ENCODE results near the gene CLDN9. TPM values are rescaled to one million over a fixed set of nuclear protein-coding genes. Genes with fewer than 3 reads are reported as not detected.

CLDN9 gene
- total RNA-seq, 1 experiment from 2014 or later = 0.07 TPM

DNA sequence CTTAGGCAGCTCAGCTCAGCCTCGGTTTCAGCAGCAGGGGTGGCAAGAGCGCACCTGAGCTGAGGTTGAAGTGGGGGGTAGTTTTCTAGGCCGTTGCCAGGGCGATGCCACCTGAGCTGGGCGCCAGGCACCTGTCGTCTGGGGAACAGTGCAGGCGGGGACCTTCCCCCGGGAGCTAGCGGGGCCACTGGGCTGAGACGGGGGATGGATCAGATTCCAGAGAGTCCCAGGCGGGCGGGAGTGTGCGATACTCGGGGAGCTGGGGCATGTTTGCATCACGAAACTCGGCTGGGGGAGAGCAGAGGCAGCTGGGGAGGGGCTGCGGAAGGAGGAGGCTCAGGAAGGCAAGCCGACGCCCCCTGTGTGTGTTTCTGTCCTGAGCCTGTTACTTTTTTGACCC is 477 bp upstream of the CLDN9 start:
- in situ Hi-C loops (cut with HindIII; ENCODE audit: low pct_unique_long_range_greater_than_20kb, low sequenced_read_pairs) = no loop called here

DNA sequence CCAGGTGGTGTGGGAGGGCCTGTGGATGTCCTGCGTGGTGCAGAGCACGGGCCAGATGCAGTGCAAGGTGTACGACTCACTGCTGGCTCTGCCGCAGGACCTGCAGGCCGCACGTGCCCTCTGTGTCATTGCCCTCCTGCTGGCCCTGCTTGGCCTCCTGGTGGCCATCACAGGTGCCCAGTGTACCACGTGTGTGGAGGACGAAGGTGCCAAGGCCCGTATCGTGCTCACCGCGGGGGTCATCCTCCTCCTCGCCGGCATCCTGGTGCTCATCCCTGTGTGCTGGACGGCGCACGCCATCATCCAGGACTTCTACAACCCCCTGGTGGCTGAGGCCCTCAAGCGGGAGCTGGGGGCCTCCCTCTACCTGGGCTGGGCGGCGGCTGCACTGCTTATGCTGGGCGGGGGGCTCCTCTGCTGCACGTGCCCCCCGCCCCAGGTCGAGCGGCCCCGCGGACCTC is 798 bp downstream of the CLDN9 start:
- in situ Hi-C loops (cut with HindIII; ENCODE audit: low pct_unique_long_range_greater_than_20kb, low sequenced_read_pairs) = no loop called here
- DNase-seq (ENCODE audit: low read depth) = peak; percentile 55

More for the DNA sequence above, 477 bp upstream of the CLDN9 start:
- no peak for DNase-seq (ENCODE audit: low read depth)

DNA sequence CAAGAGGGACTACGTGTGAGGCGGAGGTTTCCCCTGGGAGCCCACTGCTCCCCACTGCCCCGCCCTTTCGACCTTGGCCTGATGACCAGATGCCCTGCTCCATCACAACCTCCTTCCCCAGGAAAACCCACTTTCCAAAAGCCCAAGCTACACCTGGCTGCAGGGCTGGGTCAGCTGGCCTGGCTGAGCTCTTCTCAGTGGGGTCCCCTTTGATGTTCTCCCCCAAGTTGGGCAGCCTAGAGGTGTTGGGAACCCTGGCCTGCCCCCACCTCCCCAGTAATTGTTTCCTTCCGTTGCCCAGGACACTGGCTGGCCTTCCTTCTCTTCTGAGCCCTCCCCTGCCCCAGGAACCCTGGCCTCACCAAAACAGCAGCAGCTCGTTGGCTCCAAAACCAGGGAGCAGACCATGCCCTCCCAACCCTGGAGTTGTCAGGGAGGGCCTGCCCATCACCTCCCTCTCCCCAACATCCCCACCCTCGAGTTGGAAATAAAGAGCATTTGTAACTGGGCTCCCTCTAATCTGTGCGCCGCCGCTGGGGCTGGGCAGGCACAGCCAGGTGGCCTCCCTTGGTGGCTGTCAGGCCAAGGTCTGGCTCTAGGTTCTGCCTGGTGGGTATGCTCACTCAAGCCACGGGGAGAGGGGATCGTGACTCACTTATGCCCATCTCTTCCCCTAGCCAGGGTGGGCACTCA is 1.4 kb downstream of the CLDN9 start:
- no peak for DNase-seq (ENCODE audit: low read depth)
- in situ Hi-C loops (cut with HindIII; ENCODE audit: low pct_unique_long_range_greater_than_20kb, low sequenced_read_pairs) = no loop called here

DNA sequence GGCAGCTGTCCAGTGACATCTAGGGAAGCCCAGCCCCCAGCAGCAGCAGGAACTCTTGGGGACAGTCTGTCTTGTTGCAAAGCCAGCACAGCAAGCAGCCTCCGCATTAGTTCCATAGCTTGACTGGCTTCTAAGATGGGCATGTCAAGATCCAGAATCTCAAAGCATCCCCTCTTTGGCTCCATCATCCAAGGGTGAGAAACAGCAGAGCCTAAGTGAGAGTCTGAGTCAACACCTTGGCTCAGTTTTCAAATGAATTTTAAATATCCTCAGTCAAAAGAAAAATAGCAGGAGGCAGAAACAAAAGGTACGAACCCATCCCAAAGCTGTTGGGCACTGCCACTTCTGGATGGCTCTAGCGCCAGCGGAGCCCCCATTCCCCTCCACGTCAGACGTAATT is 2.2 kb downstream of the CLDN9 start:
- no peak for DNase-seq (ENCODE audit: low read depth)
- in situ Hi-C loops (cut with HindIII; ENCODE audit: low pct_unique_long_range_greater_than_20kb, low sequenced_read_pairs) = no loop called here

DNA sequence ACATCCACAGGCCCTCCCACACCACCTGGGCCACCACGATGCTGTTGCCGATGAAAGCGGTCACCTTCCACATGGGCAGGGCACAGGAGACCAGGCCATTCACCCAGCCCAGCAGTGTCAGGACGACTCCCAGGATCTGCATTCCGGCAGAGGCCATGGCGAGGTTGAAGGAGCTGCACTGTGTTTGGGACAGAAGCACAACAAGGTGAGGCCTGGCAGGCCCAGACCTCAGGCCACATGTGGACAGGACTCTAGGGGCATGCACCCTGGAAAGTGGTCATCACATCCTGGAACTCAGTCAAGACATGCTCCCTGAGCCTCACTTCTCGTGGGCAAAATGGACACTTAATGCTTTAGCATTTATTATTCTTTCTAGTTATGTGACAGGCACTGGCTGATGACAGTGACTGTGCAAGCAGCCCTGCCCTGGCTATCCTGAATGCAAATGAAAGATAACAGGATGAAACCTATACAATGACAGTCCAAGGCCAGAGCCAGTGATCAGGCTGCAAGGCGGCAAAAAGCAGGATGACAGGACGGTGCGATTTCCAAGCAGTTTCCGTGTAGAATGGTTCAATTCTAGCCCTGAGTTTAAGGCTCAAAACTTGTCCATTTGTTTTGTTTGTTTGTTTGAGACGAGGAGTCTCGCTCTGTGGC is 3.3 kb downstream of the CLDN9 start:
- no peak for DNase-seq (ENCODE audit: low read depth)
- in situ Hi-C loops (cut with HindIII; ENCODE audit: low pct_unique_long_range_greater_than_20kb, low sequenced_read_pairs) = no loop called here

DNA sequence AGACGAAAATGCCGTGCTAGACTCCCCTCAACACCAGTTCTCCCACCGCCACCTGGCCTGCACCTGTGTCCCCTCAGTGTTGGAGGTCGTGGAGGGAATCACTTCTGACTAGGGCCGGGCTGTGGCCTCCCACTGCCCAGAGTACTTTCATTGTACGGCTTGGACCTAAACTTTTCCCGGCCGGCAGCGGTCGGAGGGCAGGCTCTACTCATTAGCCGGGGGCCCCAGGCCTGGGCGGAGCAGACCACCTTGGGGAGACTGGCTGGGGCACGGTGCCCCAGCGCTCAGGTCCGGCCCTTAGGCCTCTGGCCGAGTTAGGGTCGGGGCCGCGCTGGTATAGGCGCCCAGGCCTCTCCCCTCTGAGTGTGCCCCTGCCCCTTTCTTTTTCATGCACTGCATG is 4.6 kb downstream of the CLDN9 start:
- in situ Hi-C loops (cut with HindIII; ENCODE audit: low pct_unique_long_range_greater_than_20kb, low sequenced_read_pairs) = no loop called here
- DNase-seq (ENCODE audit: low read depth) = no peak

DNA sequence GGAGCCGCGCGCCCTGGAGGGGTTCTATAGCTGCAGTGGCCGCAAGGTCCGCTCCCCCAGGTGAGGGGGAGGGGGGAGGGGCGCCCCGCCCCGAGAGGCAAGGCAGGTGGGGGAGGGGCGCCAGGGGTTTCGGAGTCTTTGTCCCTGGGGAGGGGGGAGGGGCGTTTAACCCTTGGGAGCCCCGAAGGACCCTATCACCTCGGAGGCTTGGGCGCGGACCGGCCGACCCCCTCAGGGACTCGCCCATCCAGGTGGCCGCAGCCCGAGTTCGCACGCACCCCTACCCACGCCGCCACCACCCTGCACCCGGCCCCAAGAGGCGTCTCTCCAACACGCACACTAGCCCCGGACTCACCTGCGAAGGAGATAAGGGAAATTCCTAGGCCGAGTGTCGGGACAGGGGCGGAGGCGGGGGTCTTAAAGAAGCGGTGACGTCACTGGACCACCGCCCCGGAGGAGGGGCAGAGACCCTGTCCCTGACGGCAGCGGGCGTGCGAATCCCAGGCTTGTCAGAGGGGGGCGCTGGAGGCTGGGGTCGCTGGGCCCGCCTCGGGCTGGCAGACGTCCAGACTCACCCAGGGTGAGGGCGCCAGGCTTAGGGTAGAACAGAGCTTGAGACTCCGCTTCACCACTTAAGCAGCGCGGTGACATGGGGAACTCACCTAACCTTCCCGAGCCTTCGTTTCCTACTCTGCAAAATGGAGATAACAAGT is 5.2 kb downstream of the CLDN9 start, which contains the start of gene CLDN6:
CLDN6 (minus strand) TSS at position 390 of the 713 bp plus-strand sequence. CDS start 2,162 bp downstream, outside the sequence.
- in situ Hi-C loops (cut with HindIII; ENCODE audit: low pct_unique_long_range_greater_than_20kb, low sequenced_read_pairs) = no loop called here
- no peak for DNase-seq (ENCODE audit: low read depth)

DNA sequence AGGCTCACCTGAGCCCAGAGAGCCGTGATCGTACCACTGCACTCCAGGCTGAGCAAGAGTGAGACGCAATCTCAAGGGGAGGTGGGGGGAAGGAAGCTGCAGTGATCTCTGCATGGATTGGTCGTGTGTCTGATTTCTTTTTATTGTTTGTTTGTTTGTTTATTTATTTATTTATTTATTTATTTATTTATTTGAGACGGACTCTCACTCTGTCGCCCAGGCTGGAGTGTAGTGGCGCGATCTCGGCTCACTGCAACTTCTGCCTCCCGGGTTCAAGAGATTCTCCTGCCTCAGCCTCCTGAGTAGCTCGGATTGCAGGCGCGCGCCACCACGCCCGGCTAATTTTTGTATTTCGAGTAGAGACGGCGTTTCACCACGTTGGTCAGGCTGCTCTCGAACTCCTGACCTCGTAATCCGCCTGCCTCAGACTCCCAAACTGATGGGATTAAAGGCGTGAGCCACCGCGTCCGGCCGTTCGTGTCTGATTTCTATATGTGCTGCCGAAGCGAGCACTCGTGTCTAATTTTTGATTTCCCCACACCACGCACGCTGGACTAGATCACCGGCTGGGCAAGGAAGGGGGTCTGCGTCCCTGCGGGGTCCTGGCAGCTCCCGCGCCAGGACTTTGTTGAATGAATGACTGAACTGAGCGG is 7.0 kb downstream of the CLDN9 start:
- DNase-seq (ENCODE audit: low read depth) = no peak
- in situ Hi-C loops (cut with HindIII; ENCODE audit: low pct_unique_long_range_greater_than_20kb, low sequenced_read_pairs) = no loop called here

DNA sequence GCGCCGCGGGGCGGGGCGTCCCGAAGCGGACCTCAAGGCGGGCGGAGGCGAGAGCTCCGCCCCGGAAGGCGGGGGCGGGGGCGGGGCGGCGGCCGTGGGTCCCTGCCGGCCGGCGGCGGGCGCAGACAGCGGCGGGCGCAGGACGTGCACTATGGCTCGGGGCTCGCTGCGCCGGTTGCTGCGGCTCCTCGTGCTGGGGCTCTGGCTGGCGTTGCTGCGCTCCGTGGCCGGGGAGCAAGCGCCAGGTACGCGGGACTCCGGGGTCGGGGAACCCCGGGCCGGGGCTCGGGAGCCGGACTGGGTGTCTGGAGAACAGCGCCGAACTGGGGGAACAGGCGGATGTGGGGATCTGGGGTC is 7.5 kb downstream of the CLDN9 start, which contains the start of gene TNFRSF12A:
TNFRSF12A (plus strand) TSS at position 122 of the 357 bp plus-strand sequence; CDS start at position 152, 30 bp downstream.
- in situ Hi-C loops (cut with HindIII; ENCODE audit: low pct_unique_long_range_greater_than_20kb, low sequenced_read_pairs) = no loop called here
- peak; percentile 76 for DNase-seq (ENCODE audit: low read depth)

DNA sequence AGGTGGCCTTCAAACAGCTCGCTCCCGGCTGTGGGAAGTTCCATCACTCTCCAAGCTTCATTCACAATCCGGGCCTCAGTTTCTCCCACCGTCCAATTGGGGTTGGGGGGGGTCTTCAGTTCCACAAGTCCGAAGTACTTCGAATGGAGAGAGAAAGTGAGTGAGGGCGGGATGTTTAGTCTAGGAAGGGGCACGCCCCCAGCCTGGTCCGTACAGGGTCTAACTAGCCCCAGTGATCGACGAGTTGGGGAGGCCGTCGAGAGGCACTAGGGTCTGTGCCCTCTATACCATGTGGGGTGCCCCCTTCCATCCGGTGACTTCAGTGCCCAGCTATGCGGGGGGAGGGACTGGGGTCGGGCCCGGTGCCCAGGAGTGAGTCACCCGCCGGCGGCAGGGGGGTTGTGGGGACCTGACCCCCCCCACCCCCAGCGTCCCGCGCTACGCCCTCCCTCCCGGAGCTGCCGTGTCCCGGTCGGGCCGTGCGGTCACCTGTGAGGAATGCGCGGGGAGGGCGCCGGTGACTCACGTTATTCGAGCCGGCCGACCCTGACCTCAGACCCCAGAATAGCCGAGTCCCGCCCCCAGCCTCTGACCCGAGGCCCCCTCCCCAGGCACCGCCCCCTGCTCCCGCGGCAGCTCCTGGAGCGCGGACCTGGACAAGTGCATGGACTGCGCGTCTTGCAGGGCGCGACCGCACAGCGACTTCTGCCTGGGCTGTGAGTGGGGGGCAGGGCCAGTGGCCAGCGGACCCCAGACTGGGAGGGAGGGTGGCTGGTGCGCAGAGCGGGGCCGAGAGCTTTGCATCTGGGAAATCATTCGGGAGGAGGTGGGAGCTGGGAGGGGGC is 8.1 kb downstream of the CLDN9 start:
- peak; percentile 97 for DNase-seq (ENCODE audit: low read depth)
- in situ Hi-C loops (cut with HindIII; ENCODE audit: low pct_unique_long_range_greater_than_20kb, low sequenced_read_pairs) = no loop called here

DNA sequence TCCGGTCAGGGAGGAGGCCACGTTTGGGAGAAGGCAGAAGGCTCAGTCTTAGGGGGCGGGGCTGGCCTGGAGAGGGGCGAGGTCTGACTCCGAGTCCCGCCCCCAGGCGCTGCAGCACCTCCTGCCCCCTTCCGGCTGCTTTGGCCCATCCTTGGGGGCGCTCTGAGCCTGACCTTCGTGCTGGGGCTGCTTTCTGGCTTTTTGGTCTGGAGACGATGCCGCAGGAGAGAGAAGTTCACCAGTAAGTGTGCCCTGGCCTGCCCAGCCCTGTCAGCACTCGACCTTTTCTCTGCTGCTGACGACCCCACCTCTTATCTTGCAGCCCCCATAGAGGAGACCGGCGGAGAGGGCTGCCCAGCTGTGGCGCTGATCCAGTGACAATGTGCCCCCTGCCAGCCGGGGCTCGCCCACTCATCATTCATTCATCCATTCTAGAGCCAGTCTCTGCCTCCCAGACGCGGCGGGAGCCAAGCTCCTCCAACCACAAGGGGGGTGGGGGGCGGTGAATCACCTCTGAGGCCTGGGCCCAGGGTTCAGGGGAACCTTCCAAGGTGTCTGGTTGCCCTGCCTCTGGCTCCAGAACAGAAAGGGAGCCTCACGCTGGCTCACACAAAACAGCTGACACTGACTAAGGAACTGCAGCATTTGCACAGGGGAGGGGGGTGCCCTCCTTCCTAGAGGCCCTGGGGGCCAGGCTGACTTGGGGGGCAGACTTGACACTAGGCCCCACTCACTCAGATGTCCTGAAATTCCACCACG is 8.9 kb downstream of the CLDN9 start:
- in situ Hi-C loops (cut with HindIII; ENCODE audit: low pct_unique_long_range_greater_than_20kb, low sequenced_read_pairs) = no loop called here
- peak; percentile 99 for DNase-seq (ENCODE audit: low read depth)

DNA sequence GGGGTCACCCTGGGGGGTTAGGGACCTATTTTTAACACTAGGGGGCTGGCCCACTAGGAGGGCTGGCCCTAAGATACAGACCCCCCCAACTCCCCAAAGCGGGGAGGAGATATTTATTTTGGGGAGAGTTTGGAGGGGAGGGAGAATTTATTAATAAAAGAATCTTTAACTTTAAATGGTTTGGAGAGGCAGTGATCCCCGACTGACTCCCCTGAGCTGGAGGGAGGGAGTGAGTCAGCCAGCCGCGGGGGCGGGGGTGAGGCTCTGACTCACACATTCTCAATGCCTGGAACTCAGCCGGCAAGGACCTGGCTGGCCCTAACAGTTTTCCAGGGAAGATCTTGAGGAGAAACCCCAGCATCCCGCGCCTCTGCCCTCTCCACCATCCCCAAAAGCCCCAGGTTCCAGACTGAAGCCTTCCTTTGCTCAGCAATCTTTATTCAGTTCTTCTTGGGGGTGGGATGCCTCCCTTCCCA is 9.5 kb downstream of the CLDN9 start:
- in situ Hi-C loops (cut with HindIII; ENCODE audit: low pct_unique_long_range_greater_than_20kb, low sequenced_read_pairs) = no loop called here
- DNase-seq (ENCODE audit: low read depth) = peak; percentile 97

DNA sequence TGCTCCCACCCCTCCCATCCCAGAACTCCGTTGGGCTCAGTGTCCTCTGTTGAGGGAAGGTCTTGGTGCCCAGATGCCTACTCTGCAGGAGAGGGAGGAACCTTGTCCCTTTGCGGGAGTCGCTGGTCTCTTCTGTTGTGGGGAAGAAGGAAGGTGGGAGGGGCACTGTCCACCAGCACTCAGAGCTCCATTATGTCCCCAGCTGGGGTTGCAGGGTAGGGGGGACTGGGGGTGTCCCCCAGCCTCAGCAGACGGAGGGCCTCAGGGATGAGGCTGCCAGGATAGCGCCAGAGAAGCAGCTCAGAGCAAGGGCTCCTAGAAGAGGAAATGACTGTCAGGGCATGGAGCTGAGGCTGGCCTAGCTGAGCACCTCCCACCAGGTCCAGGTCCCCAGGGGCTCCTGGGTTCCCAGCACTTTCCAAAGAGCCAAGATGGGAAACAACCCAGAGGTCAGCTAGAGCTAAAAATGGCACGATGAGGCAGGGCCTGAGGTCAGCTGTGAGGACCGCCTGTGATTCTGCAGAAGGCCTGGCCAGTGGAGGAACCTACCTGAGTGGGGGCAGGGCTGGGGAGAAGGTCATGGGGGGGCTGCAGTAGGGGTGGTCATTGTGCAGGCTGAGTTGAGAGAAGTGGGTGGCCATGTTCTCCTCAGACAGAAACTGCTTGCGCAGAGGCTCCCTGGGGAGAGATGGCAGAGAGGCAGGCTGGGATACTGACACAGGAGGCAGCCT is 10.1 kb downstream of the CLDN9 start:
- DNase-seq (ENCODE audit: low read depth) = no peak
- in situ Hi-C loops (cut with HindIII; ENCODE audit: low pct_unique_long_range_greater_than_20kb, low sequenced_read_pairs) = no loop called here

DNA sequence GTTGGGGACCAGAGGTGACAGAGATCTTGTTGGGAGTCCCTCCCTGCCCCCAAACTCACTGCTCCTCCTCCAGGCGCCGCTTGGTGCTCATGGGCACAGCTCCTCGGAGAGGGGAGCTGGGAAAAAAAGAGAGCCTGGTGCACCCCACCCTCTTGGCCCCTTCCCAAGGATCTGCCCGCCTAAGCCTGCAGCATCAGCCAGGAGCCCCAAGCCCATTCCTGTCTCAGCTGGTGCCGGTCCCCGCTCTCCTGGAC is 10.6 kb downstream of the CLDN9 start:
- DNase-seq (ENCODE audit: low read depth) = peak; percentile 94
- in situ Hi-C loops (cut with HindIII; ENCODE audit: low pct_unique_long_range_greater_than_20kb, low sequenced_read_pairs) = no loop called here

DNA sequence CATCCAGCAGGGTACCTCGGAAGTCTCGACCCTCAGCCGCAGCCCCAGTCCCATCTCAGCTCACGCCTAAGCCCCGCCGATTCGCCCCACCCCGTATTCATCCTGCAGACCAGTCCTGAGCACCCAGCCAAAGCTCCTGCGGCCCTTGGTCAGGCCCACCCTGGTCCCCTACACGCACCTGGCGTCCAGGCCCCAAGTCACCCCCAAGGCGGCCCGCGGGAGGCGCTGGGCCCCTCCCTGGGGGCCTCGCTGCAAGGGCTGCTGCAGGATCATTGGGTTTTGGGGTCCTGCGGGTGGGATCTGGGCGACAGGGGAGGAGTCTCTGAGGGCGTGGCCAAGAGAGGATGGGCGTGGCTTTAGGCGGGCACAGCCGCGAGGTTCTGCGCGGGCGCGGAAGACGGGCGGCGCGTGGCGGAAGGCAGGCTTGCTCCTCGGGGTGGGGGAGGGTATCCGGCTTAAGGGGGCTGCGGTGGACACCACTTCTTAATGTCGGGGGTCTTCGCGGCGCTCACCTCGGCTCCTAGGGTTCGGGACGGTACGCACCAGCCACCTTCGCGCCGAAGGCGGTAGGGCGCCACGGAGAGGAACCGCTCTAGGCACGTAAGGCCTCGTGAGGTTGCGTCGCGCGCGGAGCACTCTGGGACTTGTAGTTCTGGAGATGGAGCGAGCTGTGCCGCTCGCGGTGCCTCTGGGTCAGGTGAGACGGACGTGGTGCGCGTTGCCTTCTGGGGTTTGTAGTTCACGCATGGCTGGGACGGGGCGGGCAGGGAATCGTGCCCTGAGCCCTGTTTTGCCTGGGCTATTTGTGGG is 11.2 kb downstream of the CLDN9 start, which contains the start of the genes HCFC1R1 and THOC6:
HCFC1R1 (minus strand) TSS at position 274 of the 810 bp plus-strand sequence; CDS start at position 273, 1 bp downstream.
THOC6 (plus strand) TSS at position 367 of the 810 bp plus-strand sequence; CDS start at position 659, 292 bp downstream.
- in situ Hi-C loops (cut with HindIII; ENCODE audit: low pct_unique_long_range_greater_than_20kb, low sequenced_read_pairs) = no loop called here
- DNase-seq (ENCODE audit: low read depth) = peak; percentile 97

Data from Caki2 (cell line).